Sigmoid colon (tissue), 7 donors: ENCODE measurements around the gene ANKRD1. TPM values are rescaled to one million over a fixed set of nuclear protein-coding genes. Genes with fewer than 3 reads are reported as not detected.
"Not testable (repeated sequence)": the region's sequence is repeated elsewhere in the genome, so short reads cannot be mapped to it uniquely, and the experiment has no call there.

Source experiments
- DNase-seq: peaks from one replicate; pipeline ENCODE4 v3.0.0-alpha.2; 2019
- H3K27ac ChIP-seq, 4 donors: fragments of 200-600 bp; sonication (generic); one replicate each; pipeline ENCODE4 v1.5.1; 2016 to 2019; ENCODE audit warnings: mild to moderate bottlenecking in 1 of 4
- H3K27me3 ChIP-seq, 3 donors: fragments of 200-600 bp; sonication (generic); one replicate each; pipeline ENCODE4 v1.5.1; 2019; ENCODE audit warnings: mild to moderate bottlenecking in 1 of 3
- H3K36me3 ChIP-seq, 4 donors: fragments of 200-600 bp; sonication (generic); one replicate each; pipeline ENCODE4 v1.5.1; 2016 to 2019
- H3K4me1 ChIP-seq, 4 donors: fragments of 200-600 bp; sonication (generic); one replicate each; pipeline ENCODE4 v1.5.1; 2017 to 2019
- H3K4me3 ChIP-seq, 4 donors: fragments of 200-600 bp; sonication (generic); one replicate each; pipeline ENCODE4 v1.5.1; 2017 to 2019; ENCODE audit warnings: mild to moderate bottlenecking in 2 of 4, moderate library complexity in 1 of 4
- H3K9me3 ChIP-seq, 4 donors: fragments of 200-600 bp in 3 of 4; sonication (generic) in 3 of 4; one replicate each; pipeline versions ENCODE4 v1.5.1 to v1.6.1; 2013 to 2019
- EP300 ChIP-seq, 4 donors: sonication (generic); formaldehyde crosslinking; IDR thresholded peaks; one replicate each; pipeline ENCODE4 v1.6.1; 2017; ENCODE audit warnings: antibody characterized with exemption in 4 of 4
- POLR2A ChIP-seq, 2 donors: fragments of 450-650 bp; IDR thresholded peaks; one replicate each; pipeline ENCODE4 v1.6.1; 2016; ENCODE audit warnings: antibody characterized with exemption in 2 of 2, mild to moderate bottlenecking in 2 of 2, moderate library complexity in 2 of 2
- POLR2AphosphoS5 ChIP-seq, 4 donors: sonication (generic); formaldehyde crosslinking; IDR thresholded peaks; one replicate each; pipeline ENCODE4 v1.6.1; 2017; ENCODE audit warnings: antibody characterized with exemption in 4 of 4
- WGBS, 2 donors: extraction: QIAGEN DNeasy Blood & Tissue Kit; methylation state at CpG; one replicate each; pipeline ENCODE4 v1.1.7; 2013; 5-methylcytosine and 5-hydroxymethylcytosine counted together
- intact Hi-C: fragments of 100-400 bp; cut with DNase I; formaldehyde crosslinking; loops from one replicate; pipeline ENCODE4 v1.15.1; 2023
- polyA plus RNA-seq, 3 donors: library from polyadenylated mRNA; stranded (reverse); fragments of 200-250 nt; gene quantifications; one replicate each; pipeline ENCODE4 v1.2.3, GENCODE V29; 2013
- total RNA-seq, 4 donors: library from RNA; depleted of rRNA; stranded (reverse); fragments of >200 nt; gene quantifications; one replicate each; pipeline ENCODE4 v1.1.0, GENCODE V29; 2016
- TF ChIP-seq, protein P1 (sequence below), 4 experiments: fragments of 450-650 bp in 3 of 4; fragments of 200-600 bp in 1 of 4; IDR thresholded peaks; one replicate each; pipeline ENCODE4 v1.5.1; 2016 to 2019; ENCODE audit warnings: antibody characterized with exemption in 4 of 4, mild to moderate bottlenecking in 3 of 4, moderate library complexity in 2 of 4
- donor health status: healthy with polysubstance abuse.
- donor health status: Bipolar disorder and iron deficiency.
- donor health status: healthy.

The ANKRD1 gene
- total and polyA plus RNA-seq, 7 donors = 2.4 to 8.4 (median 2.5) TPM; not detected in 4

DNA sequence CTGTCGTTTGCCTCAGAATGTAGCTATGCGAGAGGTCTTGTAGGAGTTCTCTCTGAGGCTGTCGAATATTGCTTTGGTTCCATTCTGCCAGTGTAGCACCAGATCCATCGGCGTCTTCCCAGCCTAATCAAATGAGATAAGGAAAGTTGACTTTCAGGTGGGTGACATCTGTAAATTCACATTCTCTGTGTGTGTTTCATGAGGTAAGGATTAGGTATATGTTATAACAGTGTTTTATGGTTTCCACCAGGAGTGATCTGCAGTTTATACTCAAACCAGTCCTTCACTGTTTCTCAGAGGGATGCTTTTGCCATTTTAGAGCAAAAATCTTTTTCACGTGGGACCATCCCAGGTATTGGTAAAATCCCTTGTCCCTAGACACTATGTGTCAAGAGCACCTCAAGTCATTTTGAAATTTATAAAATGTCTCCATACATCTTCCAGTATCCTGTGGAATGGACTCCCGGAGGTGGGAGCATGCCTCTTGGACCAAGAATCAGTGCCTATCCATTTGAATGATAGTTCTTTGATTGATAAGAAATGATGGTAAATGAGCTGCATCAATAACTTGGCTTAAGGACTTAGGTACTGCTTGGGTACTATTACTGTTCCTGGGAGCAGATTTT, 7.9 kb downstream of the ANKRD1 start:
- H3K4me3 ChIP-seq = no peak overlapping the region
- TF ChIP-seq, protein P1, sequence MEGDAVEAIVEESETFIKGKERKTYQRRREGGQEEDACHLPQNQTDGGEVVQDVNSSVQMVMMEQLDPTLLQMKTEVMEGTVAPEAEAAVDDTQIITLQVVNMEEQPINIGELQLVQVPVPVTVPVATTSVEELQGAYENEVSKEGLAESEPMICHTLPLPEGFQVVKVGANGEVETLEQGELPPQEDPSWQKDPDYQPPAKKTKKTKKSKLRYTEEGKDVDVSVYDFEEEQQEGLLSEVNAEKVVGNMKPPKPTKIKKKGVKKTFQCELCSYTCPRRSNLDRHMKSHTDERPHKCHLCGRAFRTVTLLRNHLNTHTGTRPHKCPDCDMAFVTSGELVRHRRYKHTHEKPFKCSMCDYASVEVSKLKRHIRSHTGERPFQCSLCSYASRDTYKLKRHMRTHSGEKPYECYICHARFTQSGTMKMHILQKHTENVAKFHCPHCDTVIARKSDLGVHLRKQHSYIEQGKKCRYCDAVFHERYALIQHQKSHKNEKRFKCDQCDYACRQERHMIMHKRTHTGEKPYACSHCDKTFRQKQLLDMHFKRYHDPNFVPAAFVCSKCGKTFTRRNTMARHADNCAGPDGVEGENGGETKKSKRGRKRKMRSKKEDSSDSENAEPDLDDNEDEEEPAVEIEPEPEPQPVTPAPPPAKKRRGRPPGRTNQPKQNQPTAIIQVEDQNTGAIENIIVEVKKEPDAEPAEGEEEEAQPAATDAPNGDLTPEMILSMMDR (IDR thresholded peaks at IDR 0.05) = no peak
- TF ChIP-seq POLR2AphosphoS5 (IDR thresholded peaks at IDR 0.05) (no peak), POLR2A (IDR thresholded peaks at IDR 0.05) (no peak), EP300 (IDR thresholded peaks at IDR 0.05) (no peak)
- no peaks in the 10 kb centered on the region for H3K9me3 ChIP-seq
- 95% methylated on average over 7 of the region's 7 CpGs for WGBS, 2 donors
- no peaks in the 10 kb centered on the region for H3K27me3 ChIP-seq
- no peak for DNase-seq
- intact Hi-C loops = no loop called here
- no peak overlapping the region for H3K27ac ChIP-seq
- H3K4me1 ChIP-seq = peaks cover 0 to 7% (median 2%) of the 10 kb centered on the region in 4 donors
- H3K36me3 ChIP-seq = no peaks in the 10 kb centered on the region

DNA sequence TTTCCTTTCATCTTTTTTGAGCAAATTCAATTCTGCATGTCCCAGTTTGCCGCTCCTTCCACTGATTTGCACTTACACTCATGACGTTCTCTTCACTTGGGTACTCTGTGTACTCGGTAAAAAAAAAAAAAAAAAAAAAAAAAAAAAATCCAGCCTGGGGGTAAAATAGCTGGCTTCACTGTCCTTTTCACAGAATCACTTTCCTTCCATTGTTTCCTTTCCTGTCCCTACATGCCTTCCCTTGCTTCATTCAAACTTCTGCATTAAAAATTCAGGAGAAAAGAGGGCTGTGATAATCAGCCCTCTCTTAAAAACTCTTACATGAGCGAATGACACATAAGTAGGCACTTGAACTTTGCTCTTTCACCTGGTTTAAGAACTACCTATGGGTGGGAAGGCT, 8.7 kb downstream of the ANKRD1 start:
- intact Hi-C loops = no loop called here
- no peak for TF ChIP-seq POLR2AphosphoS5 (IDR thresholded peaks at IDR 0.05)

DNA sequence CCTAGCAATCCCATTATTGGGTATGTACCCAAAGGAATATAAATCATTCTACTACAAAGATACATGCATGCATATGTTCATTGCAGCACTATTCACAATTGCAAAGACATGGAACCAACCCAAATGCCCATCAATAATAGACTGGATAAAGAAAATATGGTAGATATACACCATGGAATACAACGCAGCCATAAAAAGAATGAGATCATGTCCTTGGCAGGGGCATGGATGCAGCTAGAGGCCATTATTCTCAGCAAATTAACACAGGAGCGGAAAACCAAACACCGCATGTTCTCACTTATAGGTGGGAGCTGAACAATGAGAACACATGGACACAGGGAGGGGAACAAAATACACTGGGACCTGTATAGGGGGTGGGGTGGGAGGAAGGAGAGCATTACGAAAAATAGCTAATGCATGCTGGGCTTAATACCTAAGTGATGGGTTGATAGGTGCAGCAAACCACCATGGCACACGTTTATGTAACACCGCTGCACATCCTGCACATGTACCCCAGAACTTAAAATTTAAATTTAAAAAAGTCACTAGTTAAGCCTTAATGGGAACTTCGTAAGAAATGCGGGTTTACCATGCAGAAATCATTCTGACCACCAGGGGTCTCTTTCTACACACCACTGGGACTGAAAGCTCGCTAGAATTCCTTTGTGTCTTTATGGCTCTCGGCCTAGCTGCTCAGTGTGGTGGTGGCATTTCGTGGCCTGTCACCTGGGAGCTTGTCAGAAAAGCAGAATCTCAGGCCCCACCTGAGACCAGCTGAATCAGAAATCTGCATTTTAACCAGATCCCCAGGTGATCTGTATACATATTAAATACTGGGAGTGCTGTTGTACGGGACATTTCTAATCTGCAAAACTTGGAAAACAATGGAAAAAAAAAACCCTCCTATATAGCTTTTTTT, 9.5 kb downstream of the ANKRD1 start:
- peaks cover 0 to 7% (median 2%) of the 10 kb centered on the region in 4 donors for H3K4me1 ChIP-seq
- H3K4me3 ChIP-seq = no peak overlapping the region
- 39 to 42% methylated on average over 12 of the region's 12 CpGs for WGBS, 2 donors
- no peaks in the 10 kb centered on the region for H3K9me3 ChIP-seq
- no peaks in the 10 kb centered on the region for H3K36me3 ChIP-seq
- no peak overlapping the region for H3K27ac ChIP-seq
- TF ChIP-seq, protein P1 (IDR thresholded peaks at IDR 0.05) = peak; percentile 52 to 85 (median 64)
- no peak for TF ChIP-seq EP300 (IDR thresholded peaks at IDR 0.05)
- no peak for DNase-seq
- no peaks in the 10 kb centered on the region for H3K27me3 ChIP-seq
- intact Hi-C loops = loop anchor here (1.0 kb wide), 1 partner anchor 340 kb away; no protein-coding TSS in a partner anchor

More for the DNA sequence above, 8.7 kb downstream of the ANKRD1 start:
- H3K4me3 ChIP-seq = no peak overlapping the region
- no peak for DNase-seq
- no peaks in the 10 kb centered on the region for H3K36me3 ChIP-seq
- H3K9me3 ChIP-seq = no peaks in the 10 kb centered on the region
- no peaks in the 10 kb centered on the region for H3K27me3 ChIP-seq
- H3K4me1 ChIP-seq = peaks cover 0 to 7% (median 2%) of the 10 kb centered on the region in 4 donors
- WGBS, 2 donors = 69 to 74% methylated on average over 4 of the region's 4 CpGs
- H3K27ac ChIP-seq = no peak overlapping the region

DNA sequence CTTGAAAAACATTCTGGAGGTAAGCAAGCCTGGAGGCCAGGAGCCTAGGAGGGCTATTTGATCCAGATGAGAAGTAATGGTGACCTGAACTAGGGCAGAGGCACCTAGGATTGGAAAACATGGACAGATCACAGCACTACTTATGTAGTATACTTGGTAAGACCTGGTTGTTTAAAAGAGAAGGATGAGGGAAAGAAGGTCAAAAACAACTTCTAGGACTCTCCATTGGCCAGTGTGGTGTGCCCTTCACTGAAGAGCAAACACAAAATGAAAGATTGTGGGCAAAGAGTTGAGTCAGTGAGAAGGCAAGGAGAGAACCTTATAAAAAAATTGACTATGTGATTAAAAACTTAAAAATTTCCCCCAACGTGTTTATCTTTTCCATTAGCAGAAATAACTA, 14.3 kb downstream of the ANKRD1 start:
- Histone ChIP-seq H3K27ac (no peak overlapping the region), H3K27me3 (no peaks in the 10 kb centered on the region), H3K4me1 (peaks cover 0 to 3% (median under 1%) of the 10 kb centered on the region in 4 donors), H3K4me3 (no peak overlapping the region), H3K36me3 (peaks cover 0 to 26% (median 2%) of the 10 kb centered on the region in 4 donors), H3K9me3 (no peaks in the 10 kb centered on the region)
- intact Hi-C loops = no loop called here
- DNase-seq = no peak
- WGBS, 2 donors = 77 to 91% methylated on average over 1 of the region's 1 CpG
- no peak for TF ChIP-seq EP300 (IDR thresholded peaks at IDR 0.05)
- no peak for TF ChIP-seq POLR2AphosphoS5 (IDR thresholded peaks at IDR 0.05)
- TF ChIP-seq, protein P1 (IDR thresholded peaks at IDR 0.05) = no peak
- no peak for TF ChIP-seq POLR2A (IDR thresholded peaks at IDR 0.05)

DNA sequence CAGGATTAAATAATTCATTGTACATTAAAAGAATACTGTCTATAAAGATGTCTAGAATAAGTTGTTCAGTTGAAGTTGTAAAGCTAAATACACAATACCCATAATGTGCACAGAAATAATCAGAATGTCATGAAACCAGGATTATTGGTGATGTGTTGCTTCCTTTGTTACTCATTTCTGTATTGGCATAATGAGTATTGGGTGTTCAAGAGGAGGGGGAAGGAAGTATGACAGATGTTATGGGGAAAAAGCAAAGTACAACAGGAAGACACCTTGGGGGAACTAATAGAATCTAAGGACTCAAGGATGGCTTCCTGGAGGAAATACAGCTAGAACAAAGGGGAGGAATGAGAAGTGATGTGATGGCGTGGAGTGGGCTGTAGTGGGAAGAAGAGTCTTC, 15.0 kb downstream of the ANKRD1 start:
- no peak for DNase-seq
- intact Hi-C loops = no loop called here
- H3K36me3 ChIP-seq = peaks cover 0 to 32% (median 3%) of the 10 kb centered on the region in 4 donors
- no peak for TF ChIP-seq POLR2A (IDR thresholded peaks at IDR 0.05)
- TF ChIP-seq EP300 (IDR thresholded peaks at IDR 0.05) = no peak
- TF ChIP-seq POLR2AphosphoS5 (IDR thresholded peaks at IDR 0.05) = no peak
- TF ChIP-seq, protein P1 (IDR thresholded peaks at IDR 0.05) = no peak
- 93 to 98% methylated on average over 1 of the region's 1 CpG for WGBS, 2 donors
- H3K4me1 ChIP-seq = no peaks in the 10 kb centered on the region
- H3K27me3 ChIP-seq = no peaks in the 10 kb centered on the region
- no peak overlapping the region for H3K27ac ChIP-seq
- no peak overlapping the region for H3K4me3 ChIP-seq
- no peaks in the 10 kb centered on the region for H3K9me3 ChIP-seq

DNA sequence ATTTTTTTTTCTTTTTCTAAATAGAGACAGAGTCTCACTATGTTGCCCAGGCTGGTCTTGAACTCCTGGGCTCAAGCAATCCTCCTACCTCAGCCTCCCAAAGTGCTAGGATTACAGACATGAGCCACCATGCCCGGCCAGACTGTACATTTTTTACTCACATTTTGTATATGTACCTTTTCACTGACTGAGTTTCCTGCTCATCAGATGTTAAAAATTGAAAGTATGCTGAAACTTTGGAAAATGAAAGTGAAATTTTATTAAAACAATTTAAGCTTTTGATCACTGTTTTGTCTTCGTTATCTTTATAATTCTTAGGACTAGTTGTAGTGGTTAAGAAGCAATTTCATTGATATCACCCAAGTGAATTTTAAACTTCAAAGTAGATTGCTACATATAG, 24.0 kb downstream of the ANKRD1 start:
- H3K36me3 ChIP-seq = peaks cover 0 to 82% (median 14%) of the 10 kb centered on the region in 4 donors
- DNase-seq, intact Hi-C loops, H3K27ac ChIP-seq, H3K27me3 ChIP-seq, H3K4me1 ChIP-seq, H3K9me3 ChIP-seq, H3K4me3 ChIP-seq: not testable (repeated sequence)
- 65 to 78% methylated on average over 2 of the region's 2 CpGs for WGBS, 2 donors
